Endothelial cell of coronary artery (primary cell): Measurements from ENCODE around the gene TEAD3. TPM values are rescaled to one million over a fixed set of nuclear protein-coding genes. Genes with fewer than 3 reads are reported as not detected.

Experiments used
- total RNA-seq: library from RNA; depleted of rRNA; stranded (reverse); fragments of >200 nt; gene quantifications from 2 replicates; pipeline ENCODE4 v1.2.3, GENCODE V29; 2014

The TEAD3 gene
- total RNA-seq = 0.27 and 1.6 TPM in 2 replicates

GRCh38 chr6:35496841-35497570 lies at the start of gene TEAD3:
Gene TEAD3, minus strand, starts transcription at chr6:35497079.

GRCh38 chr6:35512740-35513139 lies 15.9 kb upstream of the TEAD3 start, which contains the start of gene TULP1:
Gene TULP1, minus strand, starts transcription at chr6:35512896. Its CDS starts 38 bp downstream, at chr6:35512858.

GRCh38 chr6:35468181-35468979 lies 28.5 kb downstream of the TEAD3 start, which contains the start of gene RPL10A:
Gene RPL10A, plus strand, starts transcription at chr6:35468401. Its CDS starts 34 bp downstream, at chr6:35468435.

GRCh38 chr6:35452183-35453090 lies 44.4 kb downstream of the TEAD3 start, which contains the start of gene FANCE:
Gene FANCE, plus strand, starts transcription at chr6:35452338. Its CDS starts 208 bp downstream, at chr6:35452546.

Other genes starting within 250 kb of the TEAD3 start
- 18.1 and 19.7 TPM in 2 replicates for gene ZNF76, start 237.3 kb downstream of the TEAD3 start, total RNA-seq
- 0.28 and 0.36 TPM in 2 replicates for gene DEF6, start 199.3 kb downstream of the TEAD3 start, total RNA-seq
- gene PPARD, start 154.5 kb downstream of the TEAD3 start, total RNA-seq = 4.8 and 8.8 TPM in 2 replicates
- 5.6 and 7.1 TPM in 2 replicates for gene FANCE, start 44.7 kb downstream of the TEAD3 start, total RNA-seq
- 2,080 and 2,352 TPM in 2 replicates for gene RPL10A, start 28.7 kb downstream of the TEAD3 start, total RNA-seq
- gene TULP1, start 15.8 kb upstream of the TEAD3 start, total RNA-seq = not detected in 2 replicates
- 23.7 and 48.2 TPM in 2 replicates for gene FKBP5, start 191.8 kb upstream of the TEAD3 start, total RNA-seq
- gene ARMC12, start 240.0 kb upstream of the TEAD3 start, total RNA-seq = 0.09 and 0.19 TPM in 2 replicates